ENCODE measurements around the gene RSPH9.
A peak's percentile ranks its signal among the peaks of the same experiment; 100 is the strongest.

The RSPH9 gene

GRCh38 chr6:43644940-43645612 lies at the start of gene RSPH9:
Gene RSPH9 (plus strand): TSS chr6:43645036. CDS start chr6:43645099, 63 bp downstream.
- Histone ChIP-seq H3K27me3 (ENCODE audit: control insufficient read depth, insufficient read depth, low read length) (no peaks in the 10 kb centered on the region), H3K4me3 (ENCODE audit: low read length) (peak within 1 kb of the TSS; percentile 70), H3K27ac (ENCODE audit: low read length) (no peak within 1 kb of the TSS), H3K4me1 (ENCODE audit: control insufficient read depth, low read depth, low read length) (peaks cover 4% of the 10 kb centered on the region), H3K9me3 (ENCODE audit: control insufficient read depth, low read depth, low read length) (no peaks in the 10 kb centered on the region), H3K36me3 (ENCODE audit: control insufficient read depth, low read depth, low read length) (peaks cover 14% of the 10 kb centered on the region), H3K9ac (ENCODE audit: low read length) (peak within 1 kb of the TSS; percentile 9)

GRCh38 chr6:43600595-43600994 lies 44.2 kb upstream of the RSPH9 start:
- Histone ChIP-seq H3K27ac (ENCODE audit: low read length) (no peak overlapping the region), H3K9me3 (ENCODE audit: control insufficient read depth, low read depth, low read length) (no peaks in the 10 kb centered on the region), H3K36me3 (ENCODE audit: control insufficient read depth, low read depth, low read length) (peaks cover 14% of the 10 kb centered on the region), H3K27me3 (ENCODE audit: control insufficient read depth, insufficient read depth, low read length) (no peaks in the 10 kb centered on the region), H3K9ac (ENCODE audit: low read length) (no peak overlapping the region), H3K4me1 (ENCODE audit: control insufficient read depth, low read depth, low read length) (no peaks in the 10 kb centered on the region), H3K4me3 (ENCODE audit: low read length) (no peak overlapping the region)

DNA sequence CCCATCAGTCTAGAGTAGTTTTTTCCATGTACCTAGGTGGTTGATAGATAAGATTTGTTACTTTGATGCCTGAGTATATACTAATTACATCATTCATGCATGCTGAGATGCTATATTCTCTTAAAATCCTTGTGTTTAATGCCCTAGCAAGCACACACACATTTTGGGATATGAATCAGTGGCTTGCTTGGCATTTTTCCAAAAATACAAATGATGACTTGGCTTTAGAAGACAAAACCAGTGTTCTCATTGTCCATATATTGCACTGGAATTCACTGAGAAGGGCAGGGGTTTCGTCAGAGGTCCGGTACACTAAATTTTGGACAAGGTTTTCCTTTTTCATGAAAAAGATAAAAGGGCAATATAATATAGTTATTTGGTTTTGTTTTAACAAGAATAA lies 40.7 kb upstream of the RSPH9 start:
- Histone ChIP-seq H3K9ac (ENCODE audit: low read length) (no peak overlapping the region), H3K27ac (ENCODE audit: low read length) (no peak overlapping the region), H3K36me3 (ENCODE audit: control insufficient read depth, low read depth, low read length) (peaks cover 7% of the 10 kb centered on the region), H3K4me3 (ENCODE audit: low read length) (no peak overlapping the region), H3K9me3 (ENCODE audit: control insufficient read depth, low read depth, low read length) (no peaks in the 10 kb centered on the region), H3K4me1 (ENCODE audit: control insufficient read depth, low read depth, low read length) (no peaks in the 10 kb centered on the region), H3K27me3 (ENCODE audit: control insufficient read depth, insufficient read depth, low read length) (no peaks in the 10 kb centered on the region)

DNA sequence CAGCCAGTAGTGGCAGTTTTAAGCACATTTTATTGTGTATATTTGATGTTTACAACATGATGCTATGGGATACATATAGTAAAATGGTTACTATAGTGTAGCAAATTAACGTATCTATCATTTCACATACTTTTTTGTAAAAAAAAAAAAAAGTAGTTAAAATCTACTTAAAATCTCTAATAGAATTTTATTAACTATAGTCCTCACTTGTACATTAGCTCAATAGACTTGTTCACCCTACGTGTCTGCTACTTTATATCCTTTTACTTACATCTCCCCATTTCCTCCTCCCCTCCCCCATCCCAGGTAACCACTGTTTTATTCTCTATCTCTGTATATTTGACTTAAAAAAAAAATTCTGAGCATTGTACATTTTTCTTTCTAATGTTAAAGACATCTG lies 38.8 kb upstream of the RSPH9 start:
- no peaks in the 10 kb centered on the region for H3K27me3 ChIP-seq (ENCODE audit: control insufficient read depth, insufficient read depth, low read length)
- H3K4me3 ChIP-seq (ENCODE audit: low read length), result no peak overlapping the region
- no peak overlapping the region for H3K9ac ChIP-seq (ENCODE audit: low read length)
- H3K4me1 ChIP-seq (ENCODE audit: control insufficient read depth, low read depth, low read length), result no peaks in the 10 kb centered on the region
- no peaks in the 10 kb centered on the region for H3K9me3 ChIP-seq (ENCODE audit: control insufficient read depth, low read depth, low read length)
- no peak overlapping the region for H3K27ac ChIP-seq (ENCODE audit: low read length)
- H3K36me3 ChIP-seq (ENCODE audit: control insufficient read depth, low read depth, low read length), result peaks cover 7% of the 10 kb centered on the region

GRCh38 chr6:43608310-43608763 lies 36.5 kb upstream of the RSPH9 start:
- no peaks in the 10 kb centered on the region for H3K4me1 ChIP-seq (ENCODE audit: control insufficient read depth, low read depth, low read length)
- H3K36me3 ChIP-seq (ENCODE audit: control insufficient read depth, low read depth, low read length), result peaks cover 8% of the 10 kb centered on the region
- no peak overlapping the region for H3K27ac ChIP-seq (ENCODE audit: low read length)
- no peak overlapping the region for H3K9ac ChIP-seq (ENCODE audit: low read length)
- H3K9me3 ChIP-seq (ENCODE audit: control insufficient read depth, low read depth, low read length), result no peaks in the 10 kb centered on the region
- H3K27me3 ChIP-seq (ENCODE audit: control insufficient read depth, insufficient read depth, low read length), result no peaks in the 10 kb centered on the region
- no peak overlapping the region for H3K4me3 ChIP-seq (ENCODE audit: low read length)

GRCh38 chr6:43608807-43609206 lies 36.0 kb upstream of the RSPH9 start:
- Histone ChIP-seq H3K36me3 (ENCODE audit: control insufficient read depth, low read depth, low read length) (peaks cover 13% of the 10 kb centered on the region), H3K9ac (ENCODE audit: low read length) (no peak overlapping the region), H3K27me3 (ENCODE audit: control insufficient read depth, insufficient read depth, low read length) (no peaks in the 10 kb centered on the region), H3K9me3 (ENCODE audit: control insufficient read depth, low read depth, low read length) (no peaks in the 10 kb centered on the region), H3K27ac (ENCODE audit: low read length) (no peak overlapping the region), H3K4me3 (ENCODE audit: low read length) (no peak overlapping the region), H3K4me1 (ENCODE audit: control insufficient read depth, low read depth, low read length) (no peaks in the 10 kb centered on the region)

DNA sequence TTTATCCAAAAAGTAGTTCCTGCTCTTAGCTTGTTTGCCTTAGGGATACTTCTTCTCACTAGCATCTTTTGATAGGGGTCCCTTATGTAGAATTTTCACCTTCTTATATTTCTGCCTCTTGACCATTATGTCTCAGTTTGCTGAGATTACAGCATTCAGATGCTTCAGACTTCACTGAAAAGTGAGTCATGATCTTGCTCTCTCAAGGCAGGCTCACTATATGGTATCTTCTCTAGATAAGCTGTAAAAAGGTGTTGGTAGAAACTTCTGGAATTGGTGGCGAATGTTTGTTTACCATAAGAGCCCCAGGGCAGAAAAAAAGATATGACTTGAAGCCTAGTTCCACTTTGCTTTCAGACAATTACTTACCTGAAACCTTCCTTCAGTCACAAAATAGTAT lies 35.4 kb upstream of the RSPH9 start:
- Histone ChIP-seq H3K9ac (ENCODE audit: low read length) (no peak overlapping the region), H3K4me3 (ENCODE audit: low read length) (no peak overlapping the region), H3K27me3 (ENCODE audit: control insufficient read depth, insufficient read depth, low read length) (no peaks in the 10 kb centered on the region), H3K36me3 (ENCODE audit: control insufficient read depth, low read depth, low read length) (peaks cover 18% of the 10 kb centered on the region), H3K4me1 (ENCODE audit: control insufficient read depth, low read depth, low read length) (no peaks in the 10 kb centered on the region), H3K27ac (ENCODE audit: low read length) (no peak overlapping the region), H3K9me3 (ENCODE audit: control insufficient read depth, low read depth, low read length) (no peaks in the 10 kb centered on the region)

DNA sequence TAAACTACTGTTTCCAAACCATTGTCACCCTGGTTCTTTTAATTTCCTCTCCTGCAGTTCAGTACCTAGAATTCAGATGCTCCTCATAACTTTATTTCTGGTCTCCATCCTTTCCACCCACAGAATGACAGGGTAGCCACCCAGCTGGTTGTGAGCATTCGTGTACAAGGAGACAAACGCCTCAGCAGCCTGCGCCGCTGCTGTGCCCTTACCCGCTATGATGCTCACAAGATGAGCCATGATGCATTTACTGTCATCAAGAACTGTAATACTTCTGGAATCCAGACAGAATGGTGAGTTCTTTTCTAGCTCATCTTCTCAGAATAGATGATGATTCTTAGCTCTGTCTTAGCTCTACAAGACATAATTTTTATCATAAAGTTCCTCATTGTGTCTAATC lies 34.4 kb upstream of the RSPH9 start:
- peaks cover 11% of the 10 kb centered on the region for H3K36me3 ChIP-seq (ENCODE audit: control insufficient read depth, low read depth, low read length)

GRCh38 chr6:43613721-43614395 lies 31.0 kb upstream of the RSPH9 start:
- no peak overlapping the region for H3K9ac ChIP-seq (ENCODE audit: low read length)
- no peak overlapping the region for H3K27ac ChIP-seq (ENCODE audit: low read length)
- no peaks in the 10 kb centered on the region for H3K9me3 ChIP-seq (ENCODE audit: control insufficient read depth, low read depth, low read length)
- no peak overlapping the region for H3K4me3 ChIP-seq (ENCODE audit: low read length)
- peaks cover 11% of the 10 kb centered on the region for H3K36me3 ChIP-seq (ENCODE audit: control insufficient read depth, low read depth, low read length)
- H3K27me3 ChIP-seq (ENCODE audit: control insufficient read depth, insufficient read depth, low read length), result no peaks in the 10 kb centered on the region
- no peaks in the 10 kb centered on the region for H3K4me1 ChIP-seq (ENCODE audit: control insufficient read depth, low read depth, low read length)

More for the DNA sequence above, 34.4 kb upstream of the RSPH9 start:
- Histone ChIP-seq H3K4me3 (ENCODE audit: low read length) (no peak overlapping the region), H3K9me3 (ENCODE audit: control insufficient read depth, low read depth, low read length) (no peaks in the 10 kb centered on the region), H3K27me3 (ENCODE audit: control insufficient read depth, insufficient read depth, low read length) (no peaks in the 10 kb centered on the region), H3K4me1 (ENCODE audit: control insufficient read depth, low read depth, low read length) (no peaks in the 10 kb centered on the region), H3K9ac (ENCODE audit: low read length) (no peak overlapping the region), H3K27ac (ENCODE audit: low read length) (no peak overlapping the region)

DNA sequence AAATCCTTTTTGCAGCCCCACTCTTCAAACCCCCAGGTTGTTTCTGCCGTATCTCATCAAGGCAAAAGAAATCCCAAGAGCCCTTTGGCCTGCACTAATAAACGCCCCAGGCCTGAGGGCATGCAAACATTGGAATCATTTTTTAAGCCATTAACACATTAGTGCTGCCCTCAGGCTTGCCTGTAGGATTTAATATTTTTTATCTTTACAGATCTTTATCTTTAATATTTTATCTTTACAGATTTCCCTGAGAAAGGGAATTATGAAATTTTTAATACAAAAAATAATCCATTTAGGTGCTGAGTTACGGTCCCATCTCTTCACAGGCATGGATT lies 30.5 kb upstream of the RSPH9 start:
- no peak overlapping the region for H3K4me3 ChIP-seq (ENCODE audit: low read length)
- peaks cover 15% of the 10 kb centered on the region for H3K36me3 ChIP-seq (ENCODE audit: control insufficient read depth, low read depth, low read length)
- no peaks in the 10 kb centered on the region for H3K9me3 ChIP-seq (ENCODE audit: control insufficient read depth, low read depth, low read length)
- H3K27ac ChIP-seq (ENCODE audit: low read length), result no peak overlapping the region
- no peaks in the 10 kb centered on the region for H3K27me3 ChIP-seq (ENCODE audit: control insufficient read depth, insufficient read depth, low read length)
- no peaks in the 10 kb centered on the region for H3K4me1 ChIP-seq (ENCODE audit: control insufficient read depth, low read depth, low read length)
- H3K9ac ChIP-seq (ENCODE audit: low read length), result no peak overlapping the region

- no peak overlapping the region for H3K4me3 ChIP-seq (ENCODE audit: low read length)
- no peak overlapping the region for H3K9ac ChIP-seq (ENCODE audit: low read length)
- H3K9me3 ChIP-seq (ENCODE audit: control insufficient read depth, low read depth, low read length), result no peaks in the 10 kb centered on the region
- H3K27ac ChIP-seq (ENCODE audit: low read length), result no peak overlapping the region
- H3K36me3 ChIP-seq (ENCODE audit: control insufficient read depth, low read depth, low read length), result peaks cover 38% of the 10 kb centered on the region
- H3K4me1 ChIP-seq (ENCODE audit: control insufficient read depth, low read depth, low read length), result no peaks in the 10 kb centered on the region
- no peaks in the 10 kb centered on the region for H3K27me3 ChIP-seq (ENCODE audit: control insufficient read depth, insufficient read depth, low read length)
Measured at GRCh38 chr6:43616725-43617472, 27.9 kb upstream of the RSPH9 start.
